Measurements from ENCODE around the gene ZNF236.

- TF ChIP-seq CTCF (IDR thresholded peaks at IDR 0.05) (no peak), POLR2A (IDR thresholded peaks at IDR 0.05; ENCODE audit: low read depth) (no peak), EP300 (IDR thresholded peaks at IDR 0.05) (no peak), POLR2AphosphoS5 (IDR thresholded peaks at IDR 0.05) (no peak)
Measured at GRCh38 chr18:76995896-76996295, 173.5 kb downstream of the ZNF236 start.
